Stimulated activated CD4-positive, alpha-beta T cell treated with anti-CD3 and anti-CD28 coated beads, Interleukin-1b, Interleukin-23, amount 100 ng/mL, for 4 hours (primary cell): Measurements from ENCODE around the gene OTUD1.
"Not testable (repeated sequence)": the region's sequence is repeated elsewhere in the genome, so short reads cannot be mapped to it uniquely, and the experiment has no call there.

Experiments used
- DNase-seq, 2 donors: peaks; one replicate each; pipeline ENCODE4 v3.0.0-alpha.2; 2020; ENCODE audit warnings: low read depth in 2 of 2

OTUD1 gene, protein sequence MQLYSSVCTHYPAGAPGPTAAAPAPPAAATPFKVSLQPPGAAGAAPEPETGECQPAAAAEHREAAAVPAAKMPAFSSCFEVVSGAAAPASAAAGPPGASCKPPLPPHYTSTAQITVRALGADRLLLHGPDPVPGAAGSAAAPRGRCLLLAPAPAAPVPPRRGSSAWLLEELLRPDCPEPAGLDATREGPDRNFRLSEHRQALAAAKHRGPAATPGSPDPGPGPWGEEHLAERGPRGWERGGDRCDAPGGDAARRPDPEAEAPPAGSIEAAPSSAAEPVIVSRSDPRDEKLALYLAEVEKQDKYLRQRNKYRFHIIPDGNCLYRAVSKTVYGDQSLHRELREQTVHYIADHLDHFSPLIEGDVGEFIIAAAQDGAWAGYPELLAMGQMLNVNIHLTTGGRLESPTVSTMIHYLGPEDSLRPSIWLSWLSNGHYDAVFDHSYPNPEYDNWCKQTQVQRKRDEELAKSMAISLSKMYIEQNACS

DNA sequence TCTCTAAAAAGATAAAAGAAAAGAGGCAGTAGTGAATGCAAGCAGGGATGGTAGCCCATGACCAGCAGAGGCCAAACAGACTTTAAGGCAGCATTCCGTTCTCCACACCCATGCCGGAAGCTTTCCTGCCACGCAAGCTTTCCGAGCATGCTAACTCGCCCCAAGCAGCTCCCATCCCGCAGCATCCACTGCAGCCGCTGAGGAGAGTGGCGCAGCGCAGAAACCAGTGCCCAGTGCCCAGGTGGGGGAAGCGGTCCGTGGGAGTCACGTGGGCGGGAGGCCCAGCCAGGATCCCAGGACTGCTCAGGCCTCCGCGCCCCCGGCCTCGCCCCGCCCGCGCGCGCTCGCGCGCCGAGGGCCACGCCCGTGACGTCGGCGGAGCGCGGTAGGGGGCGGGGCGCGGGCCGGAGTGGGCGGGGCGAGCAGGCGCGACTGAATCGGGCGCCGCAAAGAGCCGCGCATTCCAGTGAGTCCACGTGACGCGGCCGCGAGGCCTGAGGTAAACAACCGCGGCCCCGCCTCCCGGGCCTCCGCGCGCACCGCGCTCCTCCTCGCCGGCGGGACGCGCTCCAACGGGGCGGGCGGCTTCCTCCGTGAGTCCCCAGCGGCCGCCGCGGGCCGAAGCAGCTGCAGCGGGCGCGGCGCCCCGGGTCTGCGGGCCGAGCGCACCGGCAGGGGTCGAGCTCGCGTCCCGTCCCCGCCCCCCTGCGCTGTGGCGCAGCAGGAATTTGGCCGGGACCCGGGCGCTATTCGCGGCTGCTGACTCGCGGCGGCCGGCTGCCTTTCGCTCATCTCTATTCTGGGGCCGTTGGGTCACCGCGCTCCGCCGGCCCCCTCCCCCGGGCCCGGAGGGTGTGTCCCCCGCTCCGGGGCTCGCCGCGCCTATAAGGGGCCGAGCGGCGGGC lies at the start of gene OTUD1:
Gene OTUD1, plus strand, starts transcription at position 529 of the 905 bp plus-strand sequence. CDS start 383 bp downstream, outside the sequence.
- peak; percentile 90 to 97 for DNase-seq

DNA sequence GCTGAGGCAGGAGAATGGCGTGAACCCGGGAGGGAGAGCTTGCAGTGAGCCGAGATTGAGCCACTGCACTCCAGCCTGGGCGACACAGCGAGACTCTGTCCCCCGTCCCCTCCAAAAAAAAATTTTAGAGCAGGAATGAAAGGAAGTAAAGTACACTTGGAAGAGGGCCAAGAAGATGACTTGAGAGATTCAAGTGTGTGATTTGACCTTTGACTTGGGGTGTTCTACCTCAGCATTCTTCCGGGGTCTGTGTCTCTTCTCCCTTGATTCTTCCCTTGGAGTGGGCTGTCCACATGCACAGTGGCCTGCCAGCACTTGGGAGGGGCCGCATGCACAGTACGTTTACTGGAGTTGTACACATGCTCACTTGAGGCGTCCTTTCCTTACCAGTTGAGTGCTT lies 48.5 kb upstream of the OTUD1 start:
- DNase-seq, result not testable (repeated sequence)

DNA sequence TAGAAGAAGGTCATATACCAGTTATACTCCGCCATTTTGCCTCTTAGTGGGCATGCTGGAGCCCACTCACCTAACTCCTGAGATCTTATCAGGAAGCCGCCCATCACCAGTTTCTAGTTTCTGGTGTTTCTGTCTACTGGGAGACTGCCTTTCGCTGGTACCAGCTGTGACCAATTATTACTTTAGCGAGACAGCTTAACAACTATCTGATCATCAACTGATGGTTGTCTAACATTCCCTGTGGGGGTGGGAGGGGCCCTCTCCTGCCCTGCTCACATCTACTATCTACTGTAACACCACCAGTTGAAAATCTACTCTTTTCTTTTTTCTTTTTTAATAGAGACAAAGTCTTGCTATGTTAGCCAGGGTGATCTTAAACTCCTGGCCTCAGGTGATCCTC lies 48.1 kb upstream of the OTUD1 start:
- DNase-seq, result no peak

DNA sequence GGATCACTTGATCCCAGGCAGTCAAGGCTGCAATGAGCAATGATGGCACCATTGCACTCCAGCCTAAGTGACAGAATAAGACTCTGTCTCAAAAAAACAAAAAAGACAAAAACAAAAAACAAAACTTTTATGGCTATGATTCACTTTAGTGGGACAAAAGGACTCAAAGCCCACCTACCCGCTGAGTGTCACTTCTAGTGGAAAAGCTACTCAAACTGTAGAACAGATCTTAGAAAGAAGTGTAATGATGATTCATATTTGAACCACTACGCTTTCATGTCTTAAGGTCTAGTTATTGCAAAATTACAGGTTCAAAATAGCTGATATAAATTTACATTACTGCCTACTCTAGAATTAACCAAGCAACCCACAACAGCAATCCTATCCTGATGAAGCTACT lies 47.1 kb upstream of the OTUD1 start:
- no peak for DNase-seq

DNA sequence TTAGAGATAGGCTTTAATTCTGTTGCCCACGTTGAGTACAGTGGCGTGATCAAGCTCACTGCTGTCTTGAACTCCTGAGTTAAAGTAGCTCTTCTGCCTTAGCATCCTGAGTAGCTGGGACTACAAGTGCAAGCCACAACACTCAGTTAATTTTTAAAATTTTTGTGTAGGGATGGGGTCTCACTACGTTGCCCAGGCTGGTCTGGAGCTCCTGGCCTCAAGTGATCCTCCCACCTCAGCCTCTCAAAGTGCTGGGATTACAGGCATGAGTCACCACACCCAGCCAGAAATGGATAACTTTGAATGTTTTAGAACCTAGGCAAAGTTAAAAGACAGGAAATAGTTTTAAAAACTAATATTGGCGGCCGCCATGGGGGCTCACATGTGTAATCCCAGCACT lies 43.9 kb upstream of the OTUD1 start:
- no peak for DNase-seq

DNA sequence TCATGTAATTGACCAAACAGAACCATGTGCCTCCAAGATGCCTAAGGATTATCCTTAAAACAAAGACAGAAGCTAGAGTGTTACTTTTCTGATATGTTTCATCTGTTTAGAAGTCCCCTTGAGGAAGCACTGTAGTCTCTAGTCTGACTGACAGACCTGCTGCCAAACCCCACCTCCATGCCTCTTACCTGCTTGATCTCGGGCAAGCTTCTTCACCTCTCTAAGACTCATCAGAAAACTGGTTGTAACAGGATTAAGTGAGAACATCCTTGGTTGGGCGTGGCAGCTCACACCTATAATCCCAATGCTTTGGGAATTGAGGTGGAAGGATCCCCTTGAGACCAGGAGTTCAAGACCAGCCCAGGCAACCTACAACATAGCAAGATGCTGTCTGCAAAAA lies 42.2 kb upstream of the OTUD1 start:
- no peak for DNase-seq

DNA sequence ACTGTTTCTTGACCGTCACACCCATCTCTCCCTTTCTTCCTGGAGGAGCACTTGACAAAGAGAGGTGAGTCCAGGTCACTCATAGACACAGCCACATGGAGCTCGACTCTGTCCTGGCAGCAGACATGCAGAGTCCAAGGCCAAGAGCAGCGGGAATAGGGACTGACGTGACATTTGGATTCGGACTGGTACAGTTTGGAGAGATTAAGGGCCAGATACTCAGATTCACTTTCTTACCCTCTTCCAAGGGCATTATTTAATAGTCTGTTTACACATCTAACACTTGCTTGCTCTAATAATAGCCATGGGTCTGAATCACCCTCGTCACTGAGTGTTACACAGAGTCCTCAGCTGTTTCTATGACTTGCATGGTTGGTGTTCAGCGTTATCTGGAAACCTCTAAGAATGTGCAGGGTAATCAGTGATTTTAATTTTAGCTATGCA lies 39.2 kb upstream of the OTUD1 start:
- DNase-seq, result no peak

DNA sequence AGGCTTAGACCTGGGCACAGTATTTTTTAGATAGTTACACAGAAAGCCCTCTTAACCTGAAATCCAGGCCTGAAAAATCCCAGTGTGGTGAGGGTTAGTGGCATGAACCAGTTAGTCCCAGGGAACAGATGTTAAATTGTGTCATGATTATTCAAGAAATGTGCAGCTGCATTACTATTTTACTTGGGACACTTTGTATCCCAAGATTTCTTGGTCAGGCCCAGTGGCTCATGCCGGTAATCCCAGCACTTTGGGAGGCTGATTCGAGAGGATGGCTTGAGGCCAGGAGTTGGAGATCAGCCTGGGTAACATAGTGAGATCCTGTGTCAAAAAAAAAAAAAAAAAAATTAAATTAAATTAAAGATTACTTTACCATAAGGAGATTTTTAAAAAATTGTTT lies 36.0 kb upstream of the OTUD1 start:
- no peak for DNase-seq

DNA sequence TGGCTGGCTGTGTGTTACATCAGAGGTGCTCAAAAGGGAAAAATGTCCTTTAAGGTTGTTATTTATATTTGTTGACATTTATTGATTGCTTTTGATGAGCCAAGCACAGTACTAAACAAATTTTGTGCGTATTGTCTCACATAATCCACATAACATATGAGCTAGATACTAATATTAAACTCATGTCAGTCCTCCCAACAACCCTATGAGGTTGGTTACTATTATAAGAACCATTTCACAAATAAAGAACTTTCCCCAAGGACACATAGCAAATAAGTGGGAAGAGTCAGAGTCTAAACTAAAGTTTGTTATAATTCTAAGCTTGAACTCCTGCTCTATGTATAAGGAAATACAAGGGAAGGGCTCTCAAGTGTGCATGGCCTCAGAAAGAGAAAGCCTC lies 35.6 kb upstream of the OTUD1 start:
- DNase-seq, result no peak

DNA sequence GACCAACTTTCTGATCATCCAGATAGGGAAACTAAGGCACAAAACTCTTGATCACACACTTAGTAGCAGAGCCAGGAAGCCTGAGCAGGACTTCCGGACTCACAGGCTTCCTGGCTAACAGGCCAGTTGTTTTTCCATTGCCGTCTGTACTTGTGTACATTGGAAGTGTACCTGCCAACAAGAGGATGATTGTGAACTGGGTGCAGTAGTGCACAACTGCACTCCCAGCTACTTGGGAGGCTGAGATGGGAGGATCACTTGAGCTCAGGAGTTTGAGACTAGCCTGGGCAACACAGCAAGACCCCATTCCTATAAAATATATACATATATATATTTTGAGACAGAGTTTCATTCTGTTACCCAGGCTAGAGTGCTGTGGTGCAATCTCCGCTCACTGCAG lies 35.2 kb upstream of the OTUD1 start:
- no peak for DNase-seq

DNA sequence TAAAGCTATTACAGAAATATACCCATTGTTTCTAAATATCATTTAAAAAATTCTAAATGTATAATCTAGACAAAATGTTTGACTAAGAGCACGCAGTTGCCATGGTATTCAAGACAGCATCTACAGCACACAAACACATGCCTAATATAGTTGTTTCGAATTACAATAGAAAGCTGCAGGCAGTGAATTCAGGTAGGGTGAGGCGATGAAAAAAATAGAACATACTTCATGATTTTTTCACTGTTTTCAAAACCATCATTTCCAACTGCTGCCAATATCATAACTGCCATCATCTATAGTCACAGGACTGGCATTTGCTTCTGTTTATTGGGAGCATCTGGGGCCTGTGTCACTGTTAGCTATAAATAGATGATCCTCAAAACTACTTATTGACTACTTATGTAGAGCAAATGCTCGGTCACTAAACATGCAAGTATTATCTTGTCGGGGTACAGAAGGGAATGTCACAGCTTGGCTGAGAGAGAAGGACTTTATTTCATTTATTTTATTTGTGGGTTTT lies 34.4 kb upstream of the OTUD1 start:
- DNase-seq, result no peak

DNA sequence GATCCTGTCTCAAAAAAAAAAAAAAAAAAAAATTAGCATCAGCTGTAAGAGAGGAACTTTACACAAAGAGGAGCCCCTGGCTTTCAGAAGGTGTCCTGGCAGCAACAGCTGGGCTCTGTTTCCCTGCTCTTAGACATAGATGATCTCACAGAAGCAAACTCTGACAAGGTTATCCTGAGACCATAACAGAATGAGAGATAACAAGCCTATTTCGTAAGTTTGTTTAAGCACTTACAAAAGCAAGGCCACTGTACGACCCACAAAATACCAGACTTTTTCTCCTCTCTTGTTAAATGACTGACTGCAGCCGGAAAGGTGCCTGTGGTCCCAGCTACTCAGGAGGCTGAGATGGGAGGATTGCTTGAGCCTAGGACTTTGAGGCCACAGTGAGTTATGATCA lies 33.3 kb upstream of the OTUD1 start:
- DNase-seq, result no peak

DNA sequence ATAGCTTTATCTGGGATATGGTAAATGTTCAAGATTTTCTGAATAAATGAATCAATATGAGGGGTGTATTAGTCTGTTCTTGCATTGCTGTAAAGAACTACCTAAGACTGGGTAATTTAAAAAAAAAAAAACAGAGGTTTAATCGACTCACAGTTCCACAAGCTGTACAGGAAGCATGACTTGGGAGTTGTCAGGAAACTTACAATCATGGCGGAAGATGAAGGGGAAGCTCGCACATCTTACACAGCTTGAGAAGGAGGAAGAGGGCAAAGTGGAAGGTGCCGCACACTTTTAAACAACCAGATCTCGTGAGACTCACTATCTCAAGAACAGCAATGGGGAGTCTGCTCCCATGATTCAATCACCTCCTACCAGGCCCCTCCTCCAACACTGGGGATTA lies 32.5 kb upstream of the OTUD1 start:
- no peak for DNase-seq

DNA sequence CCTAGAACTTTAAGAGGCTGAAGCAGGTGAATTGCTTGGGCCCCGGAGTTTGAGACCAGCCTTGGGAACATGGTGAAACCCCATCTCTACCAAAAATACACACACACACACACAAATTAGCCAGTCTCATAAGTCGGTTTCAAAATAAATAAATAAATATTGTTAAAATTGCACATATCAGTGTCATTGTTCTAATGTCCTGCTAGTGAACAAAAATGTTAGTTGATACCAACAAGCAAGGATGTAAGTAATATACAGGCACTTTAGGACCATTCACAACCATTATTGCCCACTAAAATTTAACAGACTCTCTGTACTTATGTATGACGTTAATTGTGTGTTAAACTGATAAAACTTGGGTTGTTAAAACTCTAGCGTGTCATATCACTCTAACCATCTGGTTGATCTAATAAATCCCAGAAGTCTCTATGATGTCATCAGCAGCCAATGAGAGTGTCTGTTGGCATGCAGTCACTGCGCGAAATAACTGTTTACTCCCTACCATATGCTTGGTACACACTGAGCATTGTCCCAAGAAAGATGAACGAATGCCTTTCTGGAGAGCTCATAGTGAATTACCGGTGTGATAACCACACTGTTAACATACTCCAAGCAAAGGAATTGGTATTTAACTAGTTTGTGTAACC lies 30.4 kb upstream of the OTUD1 start:
- DNase-seq, result no peak

DNA sequence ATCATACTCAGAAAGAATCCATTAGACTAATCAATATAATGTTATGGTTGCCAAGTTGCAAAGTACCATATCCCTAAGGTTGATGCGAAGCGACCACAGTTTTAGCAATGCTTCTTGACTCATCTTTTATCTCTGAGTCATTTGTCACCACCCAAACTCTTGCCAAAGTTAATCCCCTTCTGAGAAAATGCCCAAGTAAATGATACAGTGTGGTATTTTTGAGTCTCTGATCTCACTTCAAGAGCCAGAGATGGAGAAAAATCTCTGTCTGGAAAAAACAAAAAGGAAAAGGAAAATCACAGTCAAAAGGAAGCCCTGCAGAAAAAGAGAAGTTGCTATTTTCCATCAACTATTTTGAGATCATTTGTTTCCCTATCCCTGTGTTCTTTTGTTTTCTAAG lies 26.7 kb upstream of the OTUD1 start:
- DNase-seq, result no peak

DNA sequence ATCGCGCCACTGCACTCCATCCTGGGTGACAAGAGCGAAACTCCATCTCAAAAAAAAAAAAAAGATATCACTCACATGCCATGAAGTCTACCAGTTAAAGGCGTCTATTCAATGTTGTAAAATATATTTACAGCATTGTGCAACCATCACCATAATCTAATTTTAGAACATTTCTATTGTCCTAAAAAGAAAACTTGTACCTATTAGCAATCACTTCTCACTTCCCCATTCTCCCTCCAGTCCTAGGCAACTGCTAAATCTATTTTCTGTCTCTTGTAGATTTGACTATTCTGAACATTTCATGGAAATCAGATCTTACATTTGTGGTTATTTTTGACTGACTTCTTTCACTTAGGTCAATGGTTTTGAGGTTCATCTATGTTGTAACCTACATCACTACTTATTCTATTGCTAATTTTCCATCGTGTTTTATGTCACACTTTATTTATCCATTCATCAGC lies 25.2 kb upstream of the OTUD1 start:
- DNase-seq, result no peak

DNA sequence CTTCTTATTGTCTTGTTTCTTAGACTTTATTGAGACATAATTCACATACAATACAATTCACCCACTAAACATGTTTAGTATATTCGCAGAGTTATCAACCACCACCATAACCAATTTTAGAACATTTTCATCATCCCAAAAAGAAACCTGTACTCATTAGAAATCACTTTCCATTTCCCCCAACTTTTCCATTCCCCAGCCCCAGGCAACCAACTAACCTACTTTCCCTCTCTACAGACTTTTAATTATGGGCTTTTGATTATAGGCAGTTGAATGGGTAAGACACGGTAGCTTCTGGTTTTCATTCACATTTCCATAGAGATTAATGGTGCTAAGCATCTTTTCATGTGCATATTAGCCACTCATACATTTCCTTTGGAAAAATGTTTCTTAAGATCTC lies 24.2 kb upstream of the OTUD1 start:
- DNase-seq, result no peak

DNA sequence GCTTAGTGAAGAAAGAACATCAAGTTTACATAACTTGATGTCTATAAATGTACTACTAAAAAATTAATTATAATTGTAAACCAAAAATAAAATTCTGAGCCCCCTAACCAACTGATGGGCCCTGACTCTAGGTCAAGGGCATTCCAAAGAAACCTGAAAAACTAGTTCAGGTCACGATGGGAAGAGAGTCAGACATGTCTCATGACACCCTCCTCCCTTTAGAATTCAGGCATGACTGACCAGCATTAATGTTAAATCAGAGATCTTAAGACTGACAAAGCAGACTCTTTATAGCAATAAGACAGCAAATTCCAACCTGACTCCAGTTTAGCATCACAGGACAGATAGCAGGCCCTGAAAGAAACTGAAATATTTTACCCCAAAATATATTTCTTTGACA lies 21.6 kb upstream of the OTUD1 start:
- DNase-seq, result no peak

DNA sequence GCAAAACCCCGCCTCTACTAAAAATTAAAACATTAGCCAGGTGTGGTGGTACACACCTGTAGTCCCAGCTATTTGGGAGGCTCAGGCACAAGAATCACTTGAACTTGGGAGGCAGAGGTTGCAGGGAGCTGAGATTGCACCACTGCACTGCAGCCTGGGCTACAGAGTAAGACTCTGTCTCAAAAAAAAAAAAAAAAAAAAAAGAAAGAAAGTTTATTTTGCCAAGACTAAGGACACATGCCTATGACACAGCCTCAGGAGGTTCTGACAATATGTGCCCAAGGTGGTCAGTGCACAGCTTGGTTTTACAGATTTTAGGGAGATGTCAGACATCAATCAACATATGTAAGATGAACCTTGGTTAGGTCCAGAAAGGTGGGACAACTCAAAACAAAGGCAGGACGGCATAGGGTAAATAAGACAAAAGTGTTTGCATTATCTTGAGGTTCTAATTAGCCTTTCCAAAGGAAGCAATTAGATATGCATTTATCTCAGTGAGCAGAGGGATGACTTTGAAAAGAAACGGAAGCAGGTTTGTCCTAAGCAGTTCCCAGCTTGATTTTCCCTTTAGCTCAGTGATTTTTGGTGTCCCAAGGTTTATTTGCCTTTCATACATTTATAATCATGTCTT lies 20.7 kb upstream of the OTUD1 start:
- DNase-seq, result no peak

DNA sequence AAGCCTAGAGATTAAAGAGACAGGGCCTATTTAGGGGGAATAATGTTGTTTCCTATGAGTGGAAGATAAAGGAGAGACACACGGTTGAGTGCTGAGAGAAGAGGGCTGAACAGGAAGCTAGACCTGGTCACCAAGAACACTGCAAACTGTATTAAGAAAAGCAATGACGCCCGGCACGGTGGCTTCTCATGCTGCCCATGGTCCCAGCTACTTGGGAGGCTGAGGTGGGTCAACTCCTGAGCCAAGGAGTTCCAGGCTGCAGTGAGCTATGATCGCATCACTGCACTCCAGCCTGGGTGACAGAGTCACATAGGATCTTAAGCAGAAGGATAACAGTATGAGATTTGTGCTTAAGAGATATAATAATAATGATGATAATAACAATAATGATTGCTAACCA lies 19.7 kb upstream of the OTUD1 start:
- DNase-seq, result no peak

DNA sequence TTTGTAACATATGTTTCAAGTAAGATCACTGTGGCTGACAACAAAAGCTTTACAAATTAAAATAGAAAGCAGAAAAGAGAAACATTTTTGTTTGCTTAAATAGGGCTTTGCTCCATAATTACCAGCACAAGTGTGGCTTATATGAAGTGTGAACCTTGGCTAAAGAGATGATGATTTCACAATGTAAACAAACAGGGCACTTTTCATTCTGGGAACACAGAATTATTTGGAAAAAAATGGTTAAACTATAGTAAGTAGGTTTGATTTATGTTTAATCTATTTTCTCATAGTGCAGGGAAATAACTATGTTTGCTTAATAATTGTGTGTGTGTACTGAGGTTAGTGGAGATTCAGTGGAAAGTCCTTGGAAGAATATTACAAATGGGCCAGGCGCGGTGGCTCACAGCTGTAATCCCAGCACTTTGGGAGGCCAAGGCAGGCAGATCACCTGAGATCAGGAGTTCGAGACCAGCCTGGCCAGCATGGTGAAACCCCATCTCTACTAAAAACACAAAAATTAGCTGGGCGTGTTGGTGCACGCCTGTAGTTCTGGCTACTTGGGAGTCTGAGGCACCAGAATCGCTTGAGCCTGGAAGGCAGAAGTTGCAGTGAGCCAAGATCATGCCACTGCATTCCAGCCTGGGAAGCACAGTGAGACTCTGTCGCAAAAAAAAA lies 19.1 kb upstream of the OTUD1 start:
- no peak for DNase-seq
